HUDEP-2 (cell line): ENCODE measurements around the gene OMD.
A peak's percentile ranks its signal among the peaks of the same experiment; 100 is the strongest.

Experiments
- DNase-seq, 76 experiments: peaks; one replicate each; lab custom pipeline; 2025; ENCODE audit not compliant: unreplicated experiment in 76 of 76; lab: John Stamatoyannopoulos, UW

The OMD gene

DNA sequence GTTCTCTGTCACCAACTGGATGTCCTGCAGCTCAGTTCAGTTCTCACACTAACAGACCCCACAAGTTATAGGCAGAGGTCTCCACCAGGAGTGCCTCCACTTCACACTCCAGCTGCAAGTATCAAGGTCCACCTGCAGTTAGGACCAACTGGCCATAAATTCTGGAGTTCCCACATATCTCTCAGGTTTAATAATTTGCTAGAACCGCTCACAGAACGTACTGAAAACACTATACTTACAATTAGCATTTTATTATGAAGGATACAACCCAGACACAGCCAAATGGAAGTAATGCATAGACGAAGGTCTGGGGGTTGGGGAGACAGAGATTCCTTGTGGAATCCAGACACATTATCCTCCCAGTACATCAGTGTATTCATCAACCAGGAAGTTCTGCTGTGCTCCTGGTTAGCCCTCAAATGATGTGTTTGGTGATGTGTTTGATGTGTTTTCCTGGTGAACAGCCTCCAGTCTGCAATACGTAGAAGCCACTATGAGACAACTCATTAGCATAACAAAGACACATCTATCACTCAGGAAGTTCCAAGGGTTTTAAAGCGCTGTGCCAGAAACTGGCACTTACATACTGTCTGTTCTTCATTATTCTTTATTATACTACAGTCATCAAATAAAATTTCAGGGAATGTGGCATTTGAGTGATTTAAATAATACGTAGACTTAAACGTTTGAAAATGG is 45.3 kb downstream of the OMD start:
- DNase-seq, result no peak

DNA sequence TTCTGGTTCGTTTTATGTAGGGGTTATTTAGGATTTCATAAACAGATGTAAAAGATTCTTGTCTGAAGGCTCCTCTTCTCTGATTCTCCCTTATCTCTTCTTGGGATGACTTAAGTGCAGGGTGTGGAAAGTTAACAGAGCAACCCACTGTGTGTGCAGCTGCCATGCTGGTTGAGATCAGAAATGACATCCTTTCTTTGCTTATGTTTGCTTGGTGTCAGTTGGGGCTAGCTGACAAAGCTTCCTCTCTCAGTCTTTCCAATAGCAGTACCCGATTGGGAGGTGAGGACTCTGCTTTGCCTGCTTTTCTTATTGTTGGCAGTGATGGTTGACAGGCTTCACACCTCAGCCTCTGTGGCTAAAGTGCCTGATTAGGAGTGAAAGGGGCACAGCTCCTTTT is 46.4 kb downstream of the OMD start:
- DNase-seq, result peak in 3 of 76 experiments; percentile 4 to 24 (median 15)

GRCh38 chr9:92373167-92373566 is 51.1 kb downstream of the OMD start:
- no peak for DNase-seq

GRCh38 chr9:92369075-92369474 is 55.2 kb downstream of the OMD start:
- no peak for DNase-seq
